Neural cell (in vitro differentiated cells): ENCODE data around the gene MTOR.

Experiments used
- CTCF ChIP-seq: fragments of 450-650 bp; IDR thresholded peaks from 2 replicates; pipeline ENCODE4 v1.5.1; 2014; ENCODE audit warnings: antibody characterized with exemption, mild to moderate bottlenecking, moderate library complexity; ENCODE audit not compliant: poor library complexity, severe bottlenecking
- EP300 ChIP-seq: fragments of 450-650 bp; conservative IDR thresholded peaks from 2 replicates; pipeline ENCODE4 v1.6.1; 2014; ENCODE audit warnings: antibody characterized with exemption, mild to moderate bottlenecking, moderate library complexity; ENCODE audit not compliant: poor library complexity, severe bottlenecking
- EZH2 ChIP-seq: fragments of 200-600, 300-800 bp; shearing (Covaris generic), sonication (generic); IDR thresholded peaks from 2 replicates; pipeline ENCODE4 v1.6.1; 2014; ENCODE audit warnings: antibody characterized with exemption, low read length, borderline replicate concordance, mild to moderate bottlenecking; ENCODE audit not compliant: insufficient read depth, poor library complexity, severe bottlenecking
- REST ChIP-seq: IDR thresholded peaks from 2 replicates; pipeline ENCODE4 v1.6.1; 2012; ENCODE audit warnings: borderline replicate concordance

GRCh38 chr1:11169202-11169601, 93.1 kb downstream of the MTOR start:
- TF ChIP-seq CTCF (no peak), EZH2 (no peak), REST (no peak), EP300 (no peak)
